PC-9 (cell line): ENCODE measurements around the gene RPL38. TPM values are rescaled to one million over a fixed set of nuclear protein-coding genes. Genes with fewer than 3 reads are reported as not detected.

ENCODE experiments used
- BruUV-seq: library from RNA; stranded (reverse); fragments of 400-500 nt; replicated peaks from 2 replicates; lab custom pipeline; 2021; lab: Mats Ljungman, UMichigan
- CTCF ChIA-PET: fragments of 300-600 bp; sonication (Branson Sonifier 250); formaldehyde crosslinking; loops from one replicate; lab custom pipeline; 2022; ENCODE audit warnings: antibody characterized with exemption; lab: Charles Lee
- POLR2A ChIA-PET: fragments of 300-600 bp; sonication (Branson Sonifier 250); formaldehyde crosslinking; loops from one replicate; lab custom pipeline; 2022; ENCODE audit warnings: antibody characterized with exemption; ENCODE audit not compliant: unreplicated experiment; lab: Charles Lee
- DNase-seq, 2 experiments: peaks; one replicate each; pipeline versions ENCODE4 v3.0.0 to v3.0.0-alpha.2; 2015 to 2022; ENCODE audit warnings: mixed read lengths in 1 of 2
- H2AFZ ChIP-seq: fragments of 200-600 bp; sonication (generic); 2 replicates; pipeline ENCODE4 v1.8.1; 2017; ENCODE audit warnings: antibody characterized with exemption
- H3F3A ChIP-seq: fragments of 200-600 bp; sonication (generic); 2 replicates; pipeline ENCODE4 v1.8.1; 2017; ENCODE audit warnings: antibody characterized with exemption, mild to moderate bottlenecking, low read depth; ENCODE audit not compliant: insufficient read depth
- H3K27ac ChIP-seq: fragments of 200-600 bp; sonication (generic); 2 replicates; pipeline ENCODE4 v1.6.1; 2016; ENCODE audit warnings: mixed run types
- H3K27me3 ChIP-seq: fragments of 200-600 bp; sonication (generic); 2 replicates; pipeline ENCODE4 v1.6.1; 2016; ENCODE audit warnings: low read depth, mixed run types; ENCODE audit not compliant: insufficient read depth
- H3K36me3 ChIP-seq: fragments of 200-600 bp; sonication (generic); 2 replicates; pipeline ENCODE4 v1.6.1; 2016; ENCODE audit warnings: low read depth, mixed run types
- H3K4me1 ChIP-seq: fragments of 200-600 bp; sonication (generic); replicated peaks from 2 replicates; pipeline ENCODE4 v1.6.1; 2016; ENCODE audit warnings: mixed run types; ENCODE audit not compliant: insufficient read depth
- H3K4me2 ChIP-seq: fragments of 200-600 bp; sonication (generic); 2 replicates; pipeline ENCODE4 v1.6.1; 2017; ENCODE audit warnings: mixed run types
- H3K4me3 ChIP-seq: fragments of 200-600 bp; sonication (generic); 2 replicates; pipeline ENCODE4 v1.6.1; 2016; ENCODE audit warnings: mixed run types
- H3K79me2 ChIP-seq: fragments of 200-600 bp; sonication (generic); 2 replicates; pipeline ENCODE4 v1.6.1; 2017; ENCODE audit warnings: low read depth, mixed run types
- H3K9me2 ChIP-seq: fragments of 200-600 bp; sonication (generic); 2 replicates; pipeline ENCODE4 v1.8.1; 2017; ENCODE audit warnings: mild to moderate bottlenecking; ENCODE audit not compliant: insufficient read depth
- H3K9me3 ChIP-seq: fragments of 200-600 bp; sonication (generic); 2 replicates; pipeline ENCODE4 v1.8.1; 2016; ENCODE audit warnings: low read depth; ENCODE audit not compliant: insufficient read depth
- H4K20me1 ChIP-seq: fragments of 200-600 bp; sonication (generic); 2 replicates; pipeline ENCODE4 v1.8.1; 2017; ENCODE audit not compliant: insufficient read depth
- CTCF ChIP-seq: fragments of 200-600 bp; sonication (generic); conservative IDR thresholded peaks from 2 replicates; pipeline ENCODE4 v1.6.1; 2017; ENCODE audit warnings: mixed run types, antibody characterized with exemption, mild to moderate bottlenecking, moderate library complexity
- EZH2 ChIP-seq: fragments of 200-600 bp; sonication (generic); IDR thresholded peaks from 2 replicates; pipeline ENCODE4 v1.8.0; 2017; ENCODE audit warnings: antibody characterized with exemption, low read depth
- intact Hi-C: fragments of 100-400 bp; cut with micrococcal nuclease; formaldehyde crosslinking; loops from one replicate; pipeline ENCODE4 v1.10.0; 2022; ENCODE audit not compliant: unreplicated experiment
- total RNA-seq: library from RNA; stranded (reverse); gene quantifications from 2 replicates; pipeline ENCODE4 v1.2.3, GENCODE V29; 2021

RPL38 gene
- total RNA-seq, 1 experiment from 2014 or later = 961 TPM

- H3K27ac ChIP-seq = no peak overlapping the region
- H3K9me2 ChIP-seq = no peaks in the 10 kb centered on the region
- peaks cover 15% of the 10 kb centered on the region; the same call in 1 of the 2 replicates for H3F3A ChIP-seq
- TF ChIP-seq EZH2 = no peak
- no peak for TF ChIP-seq CTCF
- peaks cover 5% of the 10 kb centered on the region for H4K20me1 ChIP-seq
- peaks cover 4% of the 10 kb centered on the region; the same call in 1 of the 2 replicates for H3K4me1 ChIP-seq
- CTCF ChIA-PET = no interaction called here
- H3K9me3 ChIP-seq = no peaks in the 10 kb centered on the region
- H3K4me2 ChIP-seq = no peak overlapping the region
- peaks cover 21% of the 10 kb centered on the region for H3K27me3 ChIP-seq
- no TSS peak for BruUV-seq
- H2AFZ ChIP-seq = no peak overlapping the region
- H3K36me3 ChIP-seq = no peaks in the 10 kb centered on the region
- intact Hi-C loops = loop anchor here (10.0 kb wide), 1 partner anchor 238 kb away; no protein-coding TSS in a partner anchor
- H3K4me3 ChIP-seq = no peak overlapping the region
- no peak for DNase-seq
- H3K79me2 ChIP-seq = no peaks in the 10 kb centered on the region
- POLR2A ChIA-PET = no interaction called here
These were observed 13.0 kb downstream of the RPL38 start for GRCh38 chr17:74216505-74216904.

- peaks cover 22% of the 10 kb centered on the region for H3K27me3 ChIP-seq
These were observed 13.7 kb downstream of the RPL38 start for GRCh38 chr17:74217037-74217730.

GRCh38 chr17:74217888-74218287 is 14.4 kb downstream of the RPL38 start:
- ChIA-PET POLR2A (no interaction called here), CTCF (interaction anchor here (0.6 kb wide), 1 partner anchor 12 kb away, joined by 11 read pairs; no protein-coding TSS in a partner anchor)
- peaks cover 22% of the 10 kb centered on the region for H3K27me3 ChIP-seq
- DNase-seq = no peak
- H3F3A ChIP-seq = peaks cover 3% of the 10 kb centered on the region; the same call in 1 of the 2 replicates
- no peak overlapping the region for H3K4me2 ChIP-seq
- no peaks in the 10 kb centered on the region for H3K79me2 ChIP-seq
- H3K9me2 ChIP-seq = no peaks in the 10 kb centered on the region
- H3K4me1 ChIP-seq = peaks cover 3% of the 10 kb centered on the region; the same call in 1 of the 2 replicates
- no TSS peak for BruUV-seq
- no peaks in the 10 kb centered on the region for H3K9me3 ChIP-seq
- H3K27ac ChIP-seq = no peak overlapping the region
- no peak overlapping the region for H3K4me3 ChIP-seq
- no peaks in the 10 kb centered on the region for H3K36me3 ChIP-seq
- H2AFZ ChIP-seq = no peak overlapping the region
- no peak for TF ChIP-seq EZH2
- no peak for TF ChIP-seq CTCF
- intact Hi-C loops = loop anchor here (10.0 kb wide), 1 partner anchor 237 kb away; no protein-coding TSS in a partner anchor
- no peaks in the 10 kb centered on the region for H4K20me1 ChIP-seq

More at GRCh38 chr17:74217037-74217730, 13.7 kb downstream of the RPL38 start:
- Histone ChIP-seq H2AFZ (no peak overlapping the region), H3K4me3 (no peak overlapping the region), H3K4me1 (peaks cover 4% of the 10 kb centered on the region; the same call in 1 of the 2 replicates), H3K27ac (no peak overlapping the region), H3K9me3 (no peaks in the 10 kb centered on the region), H3K4me2 (no peak overlapping the region), H3K36me3 (no peaks in the 10 kb centered on the region), H4K20me1 (no peaks in the 10 kb centered on the region), H3K9me2 (no peaks in the 10 kb centered on the region), H3F3A (peaks cover 10% of the 10 kb centered on the region; the same call in 1 of the 2 replicates), H3K79me2 (no peaks in the 10 kb centered on the region)
- DNase-seq = no peak
- POLR2A ChIA-PET = no interaction called here
- TF ChIP-seq EZH2 = no peak
- TF ChIP-seq CTCF = no peak
- BruUV-seq = no TSS peak
- intact Hi-C loops = loop anchor here (10.0 kb wide), 1 partner anchor 238 kb away; no protein-coding TSS in a partner anchor
- CTCF ChIA-PET = interaction anchor here (0.6 kb wide), 1 partner anchor 11 kb away, joined by 11 read pairs; no protein-coding TSS in a partner anchor
